ENCODE data around the gene ITPKB. TPM values are rescaled to one million over a fixed set of nuclear protein-coding genes. Genes with fewer than 3 reads are reported as not detected.

Gene ITPKB
- total RNA-seq, 2 donors from 2014 or later, result 22.4 to 28.3 TPM

DNA sequence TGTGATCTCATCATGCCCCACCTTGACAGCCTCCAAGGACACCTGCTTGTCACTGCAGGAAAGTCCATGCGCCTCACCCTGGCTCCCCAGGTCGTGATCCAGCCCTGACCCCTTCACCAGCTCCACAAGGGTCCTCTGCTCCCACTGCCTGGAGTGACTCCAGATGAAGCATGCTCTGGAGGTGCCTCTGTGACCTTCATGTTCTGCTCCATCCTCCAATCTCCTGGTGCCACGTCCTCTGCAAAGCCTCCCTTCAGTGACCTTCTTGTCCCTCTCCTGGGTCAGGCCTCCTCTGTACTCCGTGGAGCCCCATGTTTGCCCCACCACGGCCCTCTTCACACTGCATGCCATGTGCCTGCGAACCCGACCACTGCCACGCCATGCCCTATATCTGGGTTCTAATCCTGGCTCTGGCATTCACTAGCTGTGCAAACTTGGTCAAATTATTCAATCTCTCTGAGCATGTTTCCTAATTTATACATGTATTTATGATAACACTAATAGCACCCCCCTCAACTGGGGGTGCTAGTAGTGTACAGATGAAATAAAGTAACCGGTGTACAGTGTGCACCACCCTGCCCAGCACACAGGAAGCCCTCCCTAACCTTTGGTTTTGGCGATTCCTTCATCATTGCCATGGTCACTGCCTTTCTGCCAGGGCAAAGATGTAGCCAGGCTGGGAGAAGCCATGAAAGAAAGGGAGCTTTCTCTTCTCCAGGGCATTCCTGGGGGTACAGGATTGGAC, 113.1 kb downstream of the ITPKB start:
- no peak overlapping the region for H3K27ac ChIP-seq (ENCODE audit: low read depth, low read length)
- Mint-ChIP-seq H3K27me3 (ENCODE audit: insufficient read depth) (peaks cover 32% of the 10 kb centered on the region), H3K4me3 (no peak overlapping the region), H3K9me3 (peaks cover 3% of the 10 kb centered on the region), H3K36me3 (ENCODE audit: low read depth) (peaks cover 4% of the 10 kb centered on the region), H3K4me1 (no peaks in the 10 kb centered on the region), H3K27ac (no peak overlapping the region)
- no peaks in the 10 kb centered on the region for H3K4me1 ChIP-seq (ENCODE audit: control insufficient read depth, insufficient read depth, low read length)
- H3K4me3 ChIP-seq (ENCODE audit: low read length), result no peak overlapping the region
- DNase-seq, result no peak
- 80 to 87% methylated on average over 9 to 10 of the region's 10 CpGs for WGBS, 2 experiments (ENCODE audit: insufficient coverage in 1 of 2, insufficient read length in 1 of 2)
- H3K9me3 ChIP-seq (ENCODE audit: control insufficient read depth, low read length), result peaks cover 6% of the 10 kb centered on the region
- TF ChIP-seq, protein P1, sequence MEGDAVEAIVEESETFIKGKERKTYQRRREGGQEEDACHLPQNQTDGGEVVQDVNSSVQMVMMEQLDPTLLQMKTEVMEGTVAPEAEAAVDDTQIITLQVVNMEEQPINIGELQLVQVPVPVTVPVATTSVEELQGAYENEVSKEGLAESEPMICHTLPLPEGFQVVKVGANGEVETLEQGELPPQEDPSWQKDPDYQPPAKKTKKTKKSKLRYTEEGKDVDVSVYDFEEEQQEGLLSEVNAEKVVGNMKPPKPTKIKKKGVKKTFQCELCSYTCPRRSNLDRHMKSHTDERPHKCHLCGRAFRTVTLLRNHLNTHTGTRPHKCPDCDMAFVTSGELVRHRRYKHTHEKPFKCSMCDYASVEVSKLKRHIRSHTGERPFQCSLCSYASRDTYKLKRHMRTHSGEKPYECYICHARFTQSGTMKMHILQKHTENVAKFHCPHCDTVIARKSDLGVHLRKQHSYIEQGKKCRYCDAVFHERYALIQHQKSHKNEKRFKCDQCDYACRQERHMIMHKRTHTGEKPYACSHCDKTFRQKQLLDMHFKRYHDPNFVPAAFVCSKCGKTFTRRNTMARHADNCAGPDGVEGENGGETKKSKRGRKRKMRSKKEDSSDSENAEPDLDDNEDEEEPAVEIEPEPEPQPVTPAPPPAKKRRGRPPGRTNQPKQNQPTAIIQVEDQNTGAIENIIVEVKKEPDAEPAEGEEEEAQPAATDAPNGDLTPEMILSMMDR (conservative IDR thresholded peaks at IDR 0.05), result no peak
- peaks cover 8% of the 10 kb centered on the region for H3K27me3 ChIP-seq (ENCODE audit: control insufficient read depth, insufficient read depth, low read length, poor library complexity, severe bottlenecking)
- no peaks in the 10 kb centered on the region for H3K36me3 ChIP-seq (ENCODE audit: control insufficient read depth, insufficient read depth, low read length)
- H3K9ac ChIP-seq (ENCODE audit: extremely low read depth, low read length, poor library complexity, severe bottlenecking), result no peak overlapping the region

DNA sequence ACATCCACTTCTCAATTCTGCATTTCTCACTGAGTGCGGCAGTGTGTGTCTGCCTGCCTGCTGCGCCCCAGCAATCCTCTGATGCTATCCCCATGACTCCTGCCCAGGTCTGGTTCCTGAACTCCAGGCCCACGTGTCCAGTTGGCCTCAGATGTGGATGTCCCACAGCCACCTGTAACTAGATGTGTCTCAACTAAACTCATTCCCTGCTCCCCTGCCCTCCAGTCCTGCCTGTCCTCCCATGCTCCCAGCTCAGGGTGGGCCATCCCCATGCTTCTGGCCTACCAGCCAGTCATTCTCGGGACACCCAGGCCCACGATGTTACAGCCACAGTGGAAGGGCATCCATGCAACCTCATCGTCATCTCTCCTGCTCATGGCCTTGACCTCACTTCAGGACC, 113.8 kb downstream of the ITPKB start:
- peaks cover 32% of the 10 kb centered on the region for H3K27me3 Mint-ChIP-seq (ENCODE audit: insufficient read depth)
- no peak for DNase-seq
- H3K4me3 ChIP-seq (ENCODE audit: low read length), result no peak overlapping the region
- H3K27ac Mint-ChIP-seq, result no peak overlapping the region
- WGBS, 2 experiments (ENCODE audit: insufficient coverage in 1 of 2, insufficient read length in 1 of 2), result 89% methylated on average over 5 to 6 of the region's 6 CpGs
- H3K36me3 Mint-ChIP-seq (ENCODE audit: low read depth), result peaks cover 4% of the 10 kb centered on the region
- no peaks in the 10 kb centered on the region for H3K4me1 Mint-ChIP-seq
- H3K36me3 ChIP-seq (ENCODE audit: control insufficient read depth, insufficient read depth, low read length), result no peaks in the 10 kb centered on the region
- peaks cover 3% of the 10 kb centered on the region for H3K9me3 Mint-ChIP-seq
- H3K27ac ChIP-seq (ENCODE audit: low read depth, low read length), result no peak overlapping the region
- no peak overlapping the region for H3K4me3 Mint-ChIP-seq
- no peaks in the 10 kb centered on the region for H3K4me1 ChIP-seq (ENCODE audit: control insufficient read depth, insufficient read depth, low read length)
- H3K9ac ChIP-seq (ENCODE audit: extremely low read depth, low read length, poor library complexity, severe bottlenecking), result no peak overlapping the region
- TF ChIP-seq, protein P1 (conservative IDR thresholded peaks at IDR 0.05), result no peak
- peaks cover 6% of the 10 kb centered on the region for H3K9me3 ChIP-seq (ENCODE audit: control insufficient read depth, low read length)
- peaks cover 8% of the 10 kb centered on the region for H3K27me3 ChIP-seq (ENCODE audit: control insufficient read depth, insufficient read depth, low read length, poor library complexity, severe bottlenecking)

DNA sequence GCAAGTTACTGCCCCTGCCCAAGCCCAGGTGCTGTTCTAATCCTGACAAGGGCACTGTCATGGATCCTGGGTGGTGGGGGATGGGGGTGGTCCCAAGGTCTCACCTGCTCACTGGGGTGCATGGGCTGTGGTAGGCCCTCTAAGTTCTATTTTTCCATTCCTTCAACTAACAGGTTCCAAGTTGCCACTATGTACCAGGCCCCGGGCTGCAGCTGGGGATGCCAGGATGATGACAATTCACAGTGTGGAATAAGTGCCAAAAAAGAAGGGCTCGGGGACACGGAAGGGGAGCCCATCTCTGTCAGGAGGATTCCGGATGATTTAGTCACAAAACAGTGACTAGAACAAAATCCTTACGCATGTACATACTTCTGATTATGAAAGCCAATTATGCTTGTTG, 114.6 kb downstream of the ITPKB start:
- no peak overlapping the region for H3K4me3 ChIP-seq (ENCODE audit: low read length)
- H3K4me1 Mint-ChIP-seq, result no peaks in the 10 kb centered on the region
- DNase-seq, result peak; percentile 12
- H3K27ac Mint-ChIP-seq, result no peak overlapping the region
- peaks cover 32% of the 10 kb centered on the region for H3K27me3 Mint-ChIP-seq (ENCODE audit: insufficient read depth)
- H3K27me3 ChIP-seq (ENCODE audit: control insufficient read depth, insufficient read depth, low read length, poor library complexity, severe bottlenecking), result peaks cover 8% of the 10 kb centered on the region
- 89 to 96% methylated on average over 3 to 5 of the region's 5 CpGs for WGBS, 2 experiments (ENCODE audit: insufficient coverage in 1 of 2, insufficient read length in 1 of 2)
- no peaks in the 10 kb centered on the region for H3K36me3 Mint-ChIP-seq (ENCODE audit: low read depth)
- H3K9me3 Mint-ChIP-seq, result peaks cover 3% of the 10 kb centered on the region
- no peak overlapping the region for H3K27ac ChIP-seq (ENCODE audit: low read depth, low read length)
- no peaks in the 10 kb centered on the region for H3K36me3 ChIP-seq (ENCODE audit: control insufficient read depth, insufficient read depth, low read length)
- no peak overlapping the region for H3K4me3 Mint-ChIP-seq
- H3K9ac ChIP-seq (ENCODE audit: extremely low read depth, low read length, poor library complexity, severe bottlenecking), result no peak overlapping the region
- H3K9me3 ChIP-seq (ENCODE audit: control insufficient read depth, low read length), result peaks cover 6% of the 10 kb centered on the region
- TF ChIP-seq, protein P1 (conservative IDR thresholded peaks at IDR 0.05), result no peak
- H3K4me1 ChIP-seq (ENCODE audit: control insufficient read depth, insufficient read depth, low read length), result no peaks in the 10 kb centered on the region
